MM.1S (cell line): ENCODE data around the gene PSMG2.

ENCODE experiments used
- EZH2 ChIP-seq: fragments of 300-600 bp; sonication (generic); optimal IDR thresholded peaks from 2 replicates; pipeline ENCODE3; 2017; ENCODE audit warnings: low read depth, mild to moderate bottlenecking, antibody characterized with exemption, low read length, mixed read lengths
- EZH2phosphoT487 ChIP-seq: fragments of 300-600 bp; sonication (generic); IDR thresholded peaks from 2 replicates; pipeline ENCODE4 v1.6.1; 2018; ENCODE audit warnings: antibody characterized with exemption, low read length
- TF ChIP-seq, protein P1 (sequence below): fragments of 300-600 bp; sonication (generic); IDR thresholded peaks from 2 replicates; pipeline ENCODE4 v1.5.1; 2016; ENCODE audit warnings: antibody characterized with exemption, low read length, mixed read lengths

- TF ChIP-seq, protein P1, sequence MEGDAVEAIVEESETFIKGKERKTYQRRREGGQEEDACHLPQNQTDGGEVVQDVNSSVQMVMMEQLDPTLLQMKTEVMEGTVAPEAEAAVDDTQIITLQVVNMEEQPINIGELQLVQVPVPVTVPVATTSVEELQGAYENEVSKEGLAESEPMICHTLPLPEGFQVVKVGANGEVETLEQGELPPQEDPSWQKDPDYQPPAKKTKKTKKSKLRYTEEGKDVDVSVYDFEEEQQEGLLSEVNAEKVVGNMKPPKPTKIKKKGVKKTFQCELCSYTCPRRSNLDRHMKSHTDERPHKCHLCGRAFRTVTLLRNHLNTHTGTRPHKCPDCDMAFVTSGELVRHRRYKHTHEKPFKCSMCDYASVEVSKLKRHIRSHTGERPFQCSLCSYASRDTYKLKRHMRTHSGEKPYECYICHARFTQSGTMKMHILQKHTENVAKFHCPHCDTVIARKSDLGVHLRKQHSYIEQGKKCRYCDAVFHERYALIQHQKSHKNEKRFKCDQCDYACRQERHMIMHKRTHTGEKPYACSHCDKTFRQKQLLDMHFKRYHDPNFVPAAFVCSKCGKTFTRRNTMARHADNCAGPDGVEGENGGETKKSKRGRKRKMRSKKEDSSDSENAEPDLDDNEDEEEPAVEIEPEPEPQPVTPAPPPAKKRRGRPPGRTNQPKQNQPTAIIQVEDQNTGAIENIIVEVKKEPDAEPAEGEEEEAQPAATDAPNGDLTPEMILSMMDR = no peak
- TF ChIP-seq EZH2 (no peak), EZH2phosphoT487 (no peak)
Measured at GRCh38 chr18:12772111-12772510, 69.3 kb downstream of the PSMG2 start.
